HepG2 (cell line): Measurements from ENCODE around the gene CDC27.

ENCODE experiments used
- CTCF ChIP-seq: sonication (generic); formaldehyde crosslinking; IDR thresholded peaks from 2 replicates; pipeline ENCODE4 v1.5.0; 2020; ENCODE audit warnings: mild to moderate bottlenecking, missing genetic modification reagents, moderate library complexity
- EZH2 ChIP-seq: conservative IDR thresholded peaks from 2 replicates; pipeline ENCODE4 v1.6.1; 2012; ENCODE audit warnings: mild to moderate bottlenecking, low read depth, low read length, moderate library complexity
- MEIS1 ChIP-seq: sonication (generic); formaldehyde crosslinking; IDR thresholded peaks from 2 replicates; pipeline ENCODE4 v1.9.0; 2021; ENCODE audit warnings: mild to moderate bottlenecking, missing genetic modification reagents, moderate library complexity, borderline replicate concordance
- PHF8 ChIP-seq: sonication (generic); formaldehyde crosslinking; IDR thresholded peaks from 2 replicates; pipeline ENCODE4 v1.5.0; 2020; ENCODE audit warnings: missing genetic modification reagents
- PTBP1 ChIP-seq: fragments of 200-400 bp; formaldehyde crosslinking; IDR thresholded peaks from 2 replicates; pipeline ENCODE4 v1.6.1; 2018; ENCODE audit warnings: low read length, low read depth; ENCODE audit not compliant: poor library complexity, severe bottlenecking
- RXRA ChIP-seq: sonication (generic); formaldehyde crosslinking; IDR thresholded peaks from 2 replicates; pipeline ENCODE4 v1.5.1; 2020; ENCODE audit warnings: missing genetic modification reagents
- SMC3 ChIP-seq: IDR thresholded peaks from 2 replicates; pipeline ENCODE4 v1.6.1; 2011; ENCODE audit warnings: low read length, improper control_type of control experiment
- YY1 ChIP-seq: IDR thresholded peaks from 2 replicates; pipeline ENCODE4 v1.6.1; 2011; ENCODE audit warnings: low read length, low read depth, moderate library complexity, mild to moderate bottlenecking; ENCODE audit not compliant: insufficient read depth, insufficient replicate concordance
- ZNF253 ChIP-seq: sonication (generic); formaldehyde crosslinking; IDR thresholded peaks from 2 replicates; pipeline ENCODE4 v1.8.0; 2022; ENCODE audit warnings: mild to moderate bottlenecking, missing genetic modification reagents, borderline replicate concordance
- ZNF317 ChIP-seq: sonication (generic); formaldehyde crosslinking; IDR thresholded peaks from 2 replicates; pipeline ENCODE4 v1.5.0; 2020; ENCODE audit warnings: mild to moderate bottlenecking, missing genetic modification reagents
- ZNF639 ChIP-seq: conservative IDR thresholded peaks from 2 replicates; pipeline ENCODE4 v1.6.1; 2018; ENCODE audit warnings: missing genetic modification reagents

GRCh38 chr17:47159315-47159714, 29.8 kb downstream of the CDC27 start:
- TF ChIP-seq MEIS1 (no peak), YY1 (no peak), ZNF253 (CRISPR knock-in tag) (no peak), CTCF (CRISPR knock-in tag) (no peak), PTBP1 (no peak), ZNF317 (CRISPR knock-in tag) (no peak), RXRA (CRISPR knock-in tag) (no peak), SMC3 (no peak), EZH2 (no peak), PHF8 (CRISPR knock-in tag) (no peak), ZNF639 (no peak)
